Ishikawa (cell line): Measurements from ENCODE around the gene PLD1.

Source experiments
- CREB1 ChIP-seq: IDR thresholded peaks from 2 replicates; pipeline ENCODE4 v1.6.1; 2012; ENCODE audit warnings: low read depth
- EGR1 ChIP-seq: IDR thresholded peaks from 2 replicates; pipeline ENCODE4 v1.6.1; 2012
- MAX ChIP-seq: IDR thresholded peaks from 2 replicates; pipeline ENCODE4 v1.6.1; 2012
- RAD21 ChIP-seq: IDR thresholded peaks from 2 replicates; pipeline ENCODE4 v1.6.1; 2012; ENCODE audit warnings: low read depth
- REST ChIP-seq: IDR thresholded peaks from 2 replicates; pipeline ENCODE4 v1.6.1; 2012; ENCODE audit warnings: low read depth, mild to moderate bottlenecking
- TAF1 ChIP-seq: IDR thresholded peaks from 2 replicates; pipeline ENCODE4 v1.6.1; 2012; ENCODE audit warnings: low read depth, mild to moderate bottlenecking
- TCF12 ChIP-seq: IDR thresholded peaks from 2 replicates; pipeline ENCODE4 v1.6.1; 2012; ENCODE audit warnings: low read depth
- YY1 ChIP-seq: IDR thresholded peaks from 2 replicates; pipeline ENCODE4 v1.6.1; 2012; ENCODE audit warnings: low read depth

GRCh38 chr3:171821044-171821443 lies 10.8 kb upstream of the PLD1 start:
- TF ChIP-seq YY1: no peak
- TF ChIP-seq REST: no peak
- TF ChIP-seq MAX: no peak
- no peak for TF ChIP-seq EGR1
- no peak for TF ChIP-seq TAF1
- TF ChIP-seq TCF12: no peak
- no peak for TF ChIP-seq RAD21
- no peak for TF ChIP-seq CREB1
